Activated CD4-positive, alpha-beta memory T cell treated with anti-CD3 and anti-CD28 coated beads, Interleukin-2, amount 10 ng/mL, durations not matched to agents 7 days and 5 days (primary cell): ENCODE measurements around the gene GP9. TPM values are rescaled to one million over a fixed set of nuclear protein-coding genes. Genes with fewer than 3 reads are reported as not detected.
"Not testable (repeated sequence)": the region's sequence is repeated elsewhere in the genome, so short reads cannot be mapped to it uniquely, and the experiment has no call there.

ENCODE experiments used
- CTCF ChIA-PET: fragments of 350-600 bp; sonication (Branson Sonifier 250); formaldehyde crosslinking; loops from one replicate; lab custom pipeline; 2021; ENCODE audit warnings: antibody characterized with exemption, inconsistent platforms; lab: Charles Lee
- POLR2A ChIA-PET: fragments of 350-600 bp; sonication (Branson Sonifier 250); formaldehyde crosslinking; loops from one replicate; lab custom pipeline; 2021; ENCODE audit warnings: antibody characterized with exemption; lab: Charles Lee
- DNase-seq: peaks from one replicate; pipeline ENCODE4 v3.0.0-alpha.2; 2020
- H3K27ac Mint-ChIP-seq: one replicate; pipeline ENCODE4 v1.8.0; 2021; ENCODE audit warnings: mild to moderate bottlenecking, mixed read lengths
- H3K27me3 Mint-ChIP-seq: one replicate; pipeline ENCODE4 v1.8.0; 2021; ENCODE audit warnings: mixed read lengths
- H3K36me3 Mint-ChIP-seq: one replicate; pipeline ENCODE4 v1.8.0; 2021; ENCODE audit warnings: low read depth, mixed read lengths
- H3K4me1 Mint-ChIP-seq: one replicate; pipeline ENCODE4 v1.8.0; 2021; ENCODE audit warnings: mixed read lengths
- H3K4me3 Mint-ChIP-seq: one replicate; pipeline ENCODE4 v1.8.0; 2021; ENCODE audit warnings: mild to moderate bottlenecking, mixed read lengths
- H3K9me3 Mint-ChIP-seq: one replicate; pipeline ENCODE4 v1.8.0; 2021; ENCODE audit warnings: mixed read lengths
- total RNA-seq, 2 experiments: library from RNA; stranded (reverse); gene quantifications; one replicate each; pipeline ENCODE4 v1.2.3, GENCODE V29; 2021

Gene GP9
- total RNA-seq, 2 experiments from 2014 or later, result not detected

DNA sequence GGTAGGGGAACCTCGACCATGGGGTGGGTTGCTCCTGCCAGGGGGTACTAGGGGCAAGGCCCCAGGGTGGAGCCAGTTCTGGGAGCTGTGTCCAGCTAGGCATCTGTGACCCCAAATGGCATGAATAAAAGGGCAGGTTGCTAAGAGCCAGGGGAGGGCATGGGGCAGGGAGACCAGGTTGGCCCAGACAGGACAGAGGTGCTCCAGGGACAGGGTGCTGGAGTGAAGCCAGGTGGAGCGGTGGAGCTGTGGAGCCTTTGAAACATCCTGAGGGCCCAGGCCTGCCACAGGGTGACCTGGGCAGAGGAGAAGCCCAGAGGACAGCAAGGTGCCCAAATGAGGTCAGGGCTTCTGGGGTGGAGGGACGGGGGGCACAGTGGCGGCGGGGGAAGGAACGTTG, 27.7 kb downstream of the GP9 start:
- H3K36me3 Mint-ChIP-seq, H3K27me3 Mint-ChIP-seq, H3K9me3 Mint-ChIP-seq, H3K4me3 Mint-ChIP-seq, CTCF ChIA-PET, H3K27ac Mint-ChIP-seq, DNase-seq, H3K4me1 Mint-ChIP-seq, POLR2A ChIA-PET: not testable (repeated sequence)

GRCh38 chr3:129095285-129095684, 34.7 kb downstream of the GP9 start:
- CTCF ChIA-PET, result interaction anchor here (0.8 kb wide), 1 partner anchor 68 kb away, joined by 3 read pairs; no protein-coding TSS in a partner anchor
- H3K27me3 Mint-ChIP-seq, result no peaks in the 10 kb centered on the region
- POLR2A ChIA-PET, result no interaction called here

GRCh38 chr3:129100274-129100673, 39.7 kb downstream of the GP9 start:
- no peak for DNase-seq
- Mint-ChIP-seq H3K4me1 (peaks cover 21% of the 10 kb centered on the region), H3K4me3 (no peak overlapping the region), H3K27ac (no peak overlapping the region), H3K9me3 (no peaks in the 10 kb centered on the region), H3K27me3 (no peaks in the 10 kb centered on the region), H3K36me3 (peaks cover 31% of the 10 kb centered on the region)
- ChIA-PET CTCF (interaction anchor here (2.4 to 2.7 kb wide), 2 partner anchors 47 to 130 kb away, joined by 7 to 9 read pairs; no protein-coding TSS in a partner anchor), POLR2A (interaction anchor here (1.2 to 13.9 kb wide), 2 partner anchors 19 to 216 kb away, joined by 4 to 111 read pairs; partner anchors contain the start of gene RAB43)

More at GRCh38 chr3:129095285-129095684, 34.7 kb downstream of the GP9 start:
- H3K4me1 Mint-ChIP-seq, result peaks cover 13% of the 10 kb centered on the region
- H3K4me3 Mint-ChIP-seq, result no peak overlapping the region
- no peak overlapping the region for H3K27ac Mint-ChIP-seq
- peaks cover 38% of the 10 kb centered on the region for H3K36me3 Mint-ChIP-seq
- no peaks in the 10 kb centered on the region for H3K9me3 Mint-ChIP-seq
- no peak for DNase-seq

- no peak for DNase-seq
- peaks cover 27% of the 10 kb centered on the region for H3K36me3 Mint-ChIP-seq
- H3K4me1 Mint-ChIP-seq, result peaks cover 18% of the 10 kb centered on the region
- H3K9me3 Mint-ChIP-seq, result no peaks in the 10 kb centered on the region
- no peak overlapping the region for H3K4me3 Mint-ChIP-seq
- H3K27ac Mint-ChIP-seq, result peak overlapping the region; percentile 1
- ChIA-PET POLR2A (interaction anchor here (1.2 to 13.9 kb wide), 3 partner anchors 18 to 215 kb away, joined by 3 to 111 read pairs (median 4); partner anchors contain the start of gene RAB43), CTCF (interaction anchor here (0.7 to 2.7 kb wide), 3 partner anchors 48 to 823 kb away, joined by 3 to 9 read pairs (median 7); no protein-coding TSS in a partner anchor)
- no peaks in the 10 kb centered on the region for H3K27me3 Mint-ChIP-seq
These were observed 41.0 kb downstream of the GP9 start for GRCh38 chr3:129101370-129102138.

DNA sequence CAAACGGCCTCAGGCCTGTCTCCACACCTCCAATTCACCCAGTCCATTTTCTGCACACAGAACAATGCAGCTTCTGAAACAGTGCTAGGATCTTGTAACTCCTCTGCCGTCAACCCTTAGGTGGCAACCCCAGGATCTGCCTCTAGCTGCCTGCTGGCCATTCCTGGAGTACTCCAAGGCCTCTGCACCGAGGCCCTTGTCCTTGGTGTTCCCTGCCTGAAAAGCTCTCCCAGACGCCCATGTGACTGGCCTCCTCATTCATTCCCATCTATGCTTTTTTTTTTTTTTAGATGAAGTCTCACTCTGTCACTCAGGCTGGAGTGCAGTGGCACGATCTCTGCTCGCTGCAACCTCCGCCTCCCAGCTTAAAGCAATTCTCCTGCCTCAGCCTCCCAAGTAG, 42.7 kb downstream of the GP9 start:
- H3K27me3 Mint-ChIP-seq, result no peaks in the 10 kb centered on the region
- ChIA-PET CTCF (interaction anchor here (0.5 to 1.2 kb wide), 4 partner anchors 114 to 198 kb away, joined by 3 to 4 read pairs (median 3); no protein-coding TSS in a partner anchor), POLR2A (interaction anchor here (13.9 kb wide), 1 partner anchor 16 kb away, joined by 111 read pairs; the partner anchor contains the start of gene RAB43)
- no peak overlapping the region for H3K27ac Mint-ChIP-seq
- no peak for DNase-seq
- no peaks in the 10 kb centered on the region for H3K9me3 Mint-ChIP-seq
- H3K4me1 Mint-ChIP-seq, result peaks cover 25% of the 10 kb centered on the region
- peaks cover 25% of the 10 kb centered on the region for H3K36me3 Mint-ChIP-seq
- no peak overlapping the region for H3K4me3 Mint-ChIP-seq

GRCh38 chr3:129104051-129104450, 43.5 kb downstream of the GP9 start:
- Mint-ChIP-seq H3K9me3 (no peaks in the 10 kb centered on the region), H3K36me3 (peaks cover 29% of the 10 kb centered on the region), H3K27me3 (no peaks in the 10 kb centered on the region), H3K4me1 (peaks cover 25% of the 10 kb centered on the region), H3K4me3 (no peak overlapping the region), H3K27ac (no peak overlapping the region)
- DNase-seq, result no peak
- ChIA-PET CTCF (interaction anchor here (1.0 kb wide), 1 partner anchor 134 kb away, joined by 3 read pairs; no protein-coding TSS in a partner anchor), POLR2A (interaction anchor here (0.9 to 13.9 kb wide), 2 partner anchors 9 to 16 kb away, joined by 3 to 111 read pairs; partner anchors contain the start of gene RAB43)

- H3K4me3 Mint-ChIP-seq, result no peak overlapping the region
- no peaks in the 10 kb centered on the region for H3K27me3 Mint-ChIP-seq
- H3K27ac Mint-ChIP-seq, result no peak overlapping the region
- ChIA-PET CTCF (no interaction called here), POLR2A (interaction anchor here (0.9 to 13.9 kb wide), 2 partner anchors 9 to 15 kb away, joined by 3 to 111 read pairs; partner anchors contain the start of gene RAB43)
- H3K36me3 Mint-ChIP-seq, result peaks cover 28% of the 10 kb centered on the region
- no peaks in the 10 kb centered on the region for H3K9me3 Mint-ChIP-seq
- peaks cover 24% of the 10 kb centered on the region for H3K4me1 Mint-ChIP-seq
- no peak for DNase-seq
These were observed 44.0 kb downstream of the GP9 start for GRCh38 chr3:129104498-129105079.

- CTCF ChIA-PET, result interaction anchor here (1.0 kb wide), 1 partner anchor 53 kb away, joined by 3 read pairs; no protein-coding TSS in a partner anchor
- Mint-ChIP-seq H3K4me3 (no peak overlapping the region), H3K27ac (no peak overlapping the region), H3K4me1 (peaks cover 22% of the 10 kb centered on the region), H3K9me3 (no peaks in the 10 kb centered on the region), H3K36me3 (peaks cover 34% of the 10 kb centered on the region), H3K27me3 (no peaks in the 10 kb centered on the region)
- no peak for DNase-seq
- POLR2A ChIA-PET, result interaction anchor here (1.0 to 13.9 kb wide), 2 partner anchors 9 to 14 kb away, joined by 3 to 111 read pairs; partner anchors contain the start of gene RAB43
These were observed 45.3 kb downstream of the GP9 start for GRCh38 chr3:129105862-129106261.

- Mint-ChIP-seq H3K27me3 (no peaks in the 10 kb centered on the region), H3K27ac (no peak overlapping the region), H3K36me3 (peaks cover 33% of the 10 kb centered on the region), H3K9me3 (no peaks in the 10 kb centered on the region), H3K4me1 (peaks cover 22% of the 10 kb centered on the region), H3K4me3 (no peak overlapping the region)
- ChIA-PET POLR2A (interaction anchor here (1.0 to 13.9 kb wide), 2 partner anchors 9 to 13 kb away, joined by 3 to 111 read pairs; partner anchors contain the start of gene RAB43), CTCF (interaction anchor here (1.0 kb wide), 1 partner anchor 53 kb away, joined by 3 read pairs; no protein-coding TSS in a partner anchor)
- no peak for DNase-seq
These were observed 45.7 kb downstream of the GP9 start for GRCh38 chr3:129106320-129106719.

GRCh38 chr3:129106866-129107565, 46.4 kb downstream of the GP9 start:
- CTCF ChIA-PET, result interaction anchor here (1.0 kb wide), 1 partner anchor 54 kb away, joined by 3 read pairs; no protein-coding TSS in a partner anchor
- Mint-ChIP-seq H3K36me3 (peaks cover 34% of the 10 kb centered on the region), H3K27ac (no peak overlapping the region), H3K4me1 (peaks cover 23% of the 10 kb centered on the region), H3K4me3 (no peak overlapping the region), H3K9me3 (no peaks in the 10 kb centered on the region), H3K27me3 (no peaks in the 10 kb centered on the region)
- no peak for DNase-seq
- POLR2A ChIA-PET, result interaction anchor here (1.0 to 13.9 kb wide), 2 partner anchors 8 to 13 kb away, joined by 3 to 111 read pairs; partner anchors contain the start of gene RAB43

DNA sequence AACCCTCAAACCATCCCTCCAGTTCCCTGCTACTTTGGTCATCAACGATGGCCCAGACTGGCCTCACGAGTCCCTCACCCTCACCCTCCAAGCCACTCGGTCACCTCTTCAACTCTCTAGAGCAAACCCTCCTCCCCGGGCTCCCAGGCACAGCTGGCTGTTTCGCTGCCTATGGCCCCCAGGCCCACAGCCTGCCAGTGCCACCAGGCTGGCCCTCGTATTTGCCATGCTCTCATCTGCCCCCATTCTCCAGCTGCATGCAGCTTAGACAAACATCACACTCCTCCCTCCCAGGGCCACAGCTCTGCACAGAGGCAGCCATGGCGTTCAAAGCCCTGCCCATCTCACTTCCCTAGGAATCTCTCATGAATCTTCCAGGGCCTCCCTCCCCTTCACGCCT, 47.2 kb downstream of the GP9 start:
- H3K36me3 Mint-ChIP-seq, result peaks cover 36% of the 10 kb centered on the region
- no peaks in the 10 kb centered on the region for H3K9me3 Mint-ChIP-seq
- H3K27ac Mint-ChIP-seq, result peak overlapping the region; percentile 12
- no peaks in the 10 kb centered on the region for H3K27me3 Mint-ChIP-seq
- peaks cover 28% of the 10 kb centered on the region for H3K4me1 Mint-ChIP-seq
- DNase-seq, result no peak
- POLR2A ChIA-PET, result interaction anchor here (13.9 kb wide), 1 partner anchor 12 kb away, joined by 111 read pairs; the partner anchor contains the start of gene RAB43
- H3K4me3 Mint-ChIP-seq, result no peak overlapping the region
- CTCF ChIA-PET, result no interaction called here
